OCI-LY7 (cell line): Measurements from ENCODE around the gene C12orf75. TPM values are rescaled to one million over a fixed set of nuclear protein-coding genes. Genes with fewer than 3 reads are reported as not detected.

Experiments
- BruUV-seq: library from RNA; stranded (reverse); fragments of 400-500 nt; replicated peaks from 2 replicates; lab custom pipeline; 2021; lab: Mats Ljungman, UMichigan
- CTCF ChIA-PET: fragments of 300-600 bp; sonication (Branson Sonifier 250); formaldehyde crosslinking; loops from one replicate; lab custom pipeline; 2022; ENCODE audit warnings: antibody characterized with exemption; ENCODE audit not compliant: unreplicated experiment; lab: Charles Lee
- POLR2A ChIA-PET: fragments of 300-600 bp; sonication (Branson Sonifier 250); formaldehyde crosslinking; loops from one replicate; lab custom pipeline; 2022; ENCODE audit warnings: antibody characterized with exemption; lab: Charles Lee
- DNase-seq: peaks from one replicate; pipeline ENCODE4 v3.0.0-alpha.2; 2015; ENCODE audit warnings: low spot score
- H2AFZ ChIP-seq: fragments of 200-600 bp; sonication (generic), shearing (Covaris generic); 2 replicates; pipeline ENCODE4 v1.6.1; 2014; ENCODE audit warnings: mild to moderate bottlenecking, antibody characterized with exemption, low read length, moderate library complexity
- H3K27ac ChIP-seq: fragments of 200-600 bp; sonication (generic); 2 replicates; pipeline ENCODE4 v1.5.1; 2014; ENCODE audit warnings: mixed run types, low read depth, mild to moderate bottlenecking, moderate library complexity, low read length, inconsistent platforms; ENCODE audit not compliant: poor library complexity, severe bottlenecking
- H3K36me3 ChIP-seq: fragments of 200-600 bp; sonication (generic); 2 replicates; pipeline ENCODE4 v1.6.1; 2014; ENCODE audit warnings: mild to moderate bottlenecking, antibody characterized with exemption, low read length, moderate library complexity, mixed read lengths; ENCODE audit not compliant: insufficient read depth
- H3K4me1 ChIP-seq: fragments of 200-600 bp; sonication (generic); 2 replicates; pipeline ENCODE4 v1.5.1; 2014; ENCODE audit warnings: mild to moderate bottlenecking, low read length; ENCODE audit not compliant: insufficient read depth, poor library complexity, severe bottlenecking
- H3K4me2 ChIP-seq: fragments of 200-600 bp; sonication (generic); 2 replicates; pipeline ENCODE4 v1.6.1; 2014; ENCODE audit warnings: mild to moderate bottlenecking, low read length
- H3K4me3 ChIP-seq: fragments of 200-600 bp; sonication (generic); 2 replicates; pipeline ENCODE4 v1.5.1; 2014; ENCODE audit warnings: mild to moderate bottlenecking, low read depth, low read length; ENCODE audit not compliant: poor library complexity, severe bottlenecking
- H3K79me2 ChIP-seq: fragments of 200-600 bp; sonication (generic); 2 replicates; pipeline ENCODE4 v1.6.1; 2016; ENCODE audit warnings: low read depth, mild to moderate bottlenecking, low read length, moderate library complexity, mixed read lengths; ENCODE audit not compliant: insufficient read depth
- H3K9me2 ChIP-seq: fragments of 200-600 bp; sonication (generic); 2 replicates; pipeline ENCODE4 v1.6.1; 2016; ENCODE audit warnings: mild to moderate bottlenecking, low read length, mixed read lengths; ENCODE audit not compliant: insufficient read depth
- H3K9me3 ChIP-seq: fragments of 200-600 bp; sonication (generic); 2 replicates; pipeline ENCODE4 v1.6.1; 2014; ENCODE audit warnings: mild to moderate bottlenecking, mixed run types, low read length, mixed read lengths
- H4K20me1 ChIP-seq: fragments of 200-600 bp; sonication (generic); 2 replicates; pipeline ENCODE4 v1.6.1; 2014; ENCODE audit warnings: mild to moderate bottlenecking, antibody characterized with exemption, low read length, moderate library complexity, mixed read lengths; ENCODE audit not compliant: insufficient read depth
- CTCF ChIP-seq: fragments of 200-600 bp; sonication (generic); conservative IDR thresholded peaks from 2 replicates; pipeline ENCODE4 v1.5.1; 2014; ENCODE audit warnings: mild to moderate bottlenecking, antibody characterized with exemption, low read length, moderate library complexity, mixed read lengths
- EZH2phosphoT487 ChIP-seq: fragments of 200-600 bp; sonication (generic); IDR thresholded peaks from 2 replicates; pipeline ENCODE4 v1.6.1; 2018; ENCODE audit warnings: low read depth, borderline replicate concordance, mild to moderate bottlenecking, mixed run types, antibody characterized with exemption, low read length, moderate library complexity, mixed read lengths
- intact Hi-C: fragments of 100-400 bp; cut with micrococcal nuclease; formaldehyde crosslinking; loops from one replicate; pipeline ENCODE4 v1.10.0; 2022; ENCODE audit not compliant: unreplicated experiment
- total RNA-seq, 2 experiments: library from RNA; depleted of rRNA in 1 of 2; stranded (reverse); fragments of >200 nt in 1 of 2; shearing (Covaris generic) in 1 of 2; gene quantifications; 2 replicates each; pipeline ENCODE4 v1.2.3, GENCODE V29; 2014 to 2022

C12orf75 gene
- total RNA-seq, 2 experiments from 2014 or later, result 147 to 505 TPM

DNA sequence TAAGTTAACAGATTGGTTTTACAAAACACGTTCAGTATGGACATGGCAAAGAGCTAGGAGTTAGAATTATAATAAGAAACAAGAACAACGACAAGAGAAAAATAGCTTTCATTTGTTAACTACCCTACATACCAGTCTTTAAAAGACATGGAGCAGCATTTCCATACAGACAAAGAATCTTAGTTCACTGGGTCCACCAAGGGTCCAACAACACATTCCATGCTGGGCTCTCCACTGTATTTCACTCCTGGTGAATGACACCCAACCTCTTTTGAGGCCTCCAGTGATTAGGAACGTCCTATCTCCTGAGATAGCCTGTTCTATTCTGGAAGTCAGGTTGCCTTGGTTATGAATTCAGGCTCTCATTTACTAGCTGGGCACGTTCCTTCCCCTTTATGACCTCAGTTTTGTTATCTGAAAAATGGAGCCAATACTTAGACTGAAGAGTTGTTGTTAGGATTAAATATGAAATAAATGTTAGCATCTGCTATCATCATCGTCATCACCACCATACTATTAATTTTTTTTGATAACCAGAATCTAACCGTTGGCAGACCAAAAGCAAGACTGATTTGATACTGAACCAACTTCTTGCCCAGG, 37.7 kb downstream of the C12orf75 start:
- no peak for TF ChIP-seq EZH2phosphoT487
- no peak for TF ChIP-seq CTCF
- H3K9me2 ChIP-seq, result no peaks in the 10 kb centered on the region
- no peak overlapping the region for H3K4me3 ChIP-seq
- H3K4me1 ChIP-seq, result peaks cover 16% of the 10 kb centered on the region
- intact Hi-C loops, result no loop called here
- no peak overlapping the region for H3K27ac ChIP-seq
- DNase-seq, result no peak
- no peaks in the 10 kb centered on the region for H3K9me3 ChIP-seq
- peaks cover 94% of the 10 kb centered on the region for H3K36me3 ChIP-seq
- H3K79me2 ChIP-seq, result peaks cover 37% of the 10 kb centered on the region; the same call in 1 of the 2 replicates
- H2AFZ ChIP-seq, result no peak overlapping the region
- ChIA-PET CTCF (no interaction called here), POLR2A (interaction anchor here (0.9 to 2.2 kb wide), 4 partner anchors 10 to 45 kb away, joined by 3 to 10 read pairs (median 4); no protein-coding TSS in a partner anchor)
- no peaks in the 10 kb centered on the region for H4K20me1 ChIP-seq
- BruUV-seq, result no TSS peak
- H3K4me2 ChIP-seq, result no peak overlapping the region

GRCh38 chr12:105369014-105369413, 38.5 kb downstream of the C12orf75 start:
- DNase-seq, result no peak
- Histone ChIP-seq H3K36me3 (peaks cover 96% of the 10 kb centered on the region), H3K79me2 (peaks cover 29% of the 10 kb centered on the region; the same call in 1 of the 2 replicates), H3K4me1 (peaks cover 7% of the 10 kb centered on the region), H3K9me2 (no peaks in the 10 kb centered on the region), H3K9me3 (no peaks in the 10 kb centered on the region), H3K4me2 (no peak overlapping the region), H3K4me3 (no peak overlapping the region), H3K27ac (no peak overlapping the region), H2AFZ (no peak overlapping the region), H4K20me1 (no peaks in the 10 kb centered on the region)
- POLR2A ChIA-PET, result interaction anchor here (0.8 to 1.2 kb wide), 3 partner anchors 10 to 46 kb away, joined by 3 to 4 read pairs (median 4); no protein-coding TSS in a partner anchor
- BruUV-seq, result no TSS peak
- intact Hi-C loops, result no loop called here
- CTCF ChIA-PET, result interaction anchor here (1.0 kb wide), 1 partner anchor 48 kb away, joined by 4 read pairs; no protein-coding TSS in a partner anchor
- TF ChIP-seq CTCF (no peak), EZH2phosphoT487 (no peak)

GRCh38 chr12:105374303-105374702, 43.8 kb downstream of the C12orf75 start:
- Histone ChIP-seq H3K9me3 (no peaks in the 10 kb centered on the region), H3K36me3 (peaks cover 59% of the 10 kb centered on the region), H3K4me3 (no peak overlapping the region), H3K4me1 (no peaks in the 10 kb centered on the region), H4K20me1 (no peaks in the 10 kb centered on the region), H2AFZ (no peak overlapping the region), H3K4me2 (no peak overlapping the region), H3K27ac (no peak overlapping the region), H3K9me2 (no peaks in the 10 kb centered on the region), H3K79me2 (no peaks in the 10 kb centered on the region)
- intact Hi-C loops, result no loop called here
- DNase-seq, result no peak
- POLR2A ChIA-PET, result interaction anchor here (0.5 to 1.7 kb wide), 4 partner anchors 10 to 877 kb away, joined by 3 to 10 read pairs (median 6); no protein-coding TSS in a partner anchor
- no TSS peak for BruUV-seq
- TF ChIP-seq EZH2phosphoT487, result no peak
- no peak for TF ChIP-seq CTCF
- CTCF ChIA-PET, result interaction anchor here (0.5 kb wide), 1 partner anchor 16 kb away, joined by 3 read pairs; no protein-coding TSS in a partner anchor
